Adipocyte (in vitro differentiated cells): ENCODE measurements around the gene SLC38A3.
A peak's percentile ranks its signal among the peaks of the same experiment; 100 is the strongest.
"Not testable (repeated sequence)": the region's sequence is repeated elsewhere in the genome, so short reads cannot be mapped to it uniquely, and the experiment has no call there.

Source experiments
- DNase-seq: peaks from one replicate; pipeline ENCODE4 v3.0.0-alpha.2; 2015; ENCODE audit warnings: low read depth
- H3K27me3 ChIP-seq: replicated peaks from 2 replicates; pipeline ENCODE4 v1.7.0; 2013; ENCODE audit warnings: mild to moderate bottlenecking, low read length, moderate library complexity; ENCODE audit not compliant: control insufficient read depth, insufficient read depth
- H3K36me3 ChIP-seq: 2 replicates; pipeline ENCODE4 v1.7.0; 2013; ENCODE audit warnings: low read length, mild to moderate bottlenecking, moderate library complexity; ENCODE audit not compliant: control insufficient read depth, insufficient read depth, severe bottlenecking
- H3K4me1 ChIP-seq: 2 replicates; pipeline ENCODE4 v1.7.0; 2013; ENCODE audit warnings: mild to moderate bottlenecking, low read length, moderate library complexity; ENCODE audit not compliant: control insufficient read depth, insufficient read depth
- H3K4me3 ChIP-seq: 2 replicates; pipeline ENCODE4 v1.7.0; 2013; ENCODE audit warnings: mild to moderate bottlenecking, low read length, moderate library complexity
- H3K9ac ChIP-seq: 2 replicates; pipeline ENCODE4 v1.7.0; 2013; ENCODE audit warnings: mild to moderate bottlenecking, low read length, moderate library complexity
- H3K9me3 ChIP-seq: 2 replicates; pipeline ENCODE4 v1.7.0; 2013; ENCODE audit warnings: mild to moderate bottlenecking, low read length, moderate library complexity; ENCODE audit not compliant: control insufficient read depth

The SLC38A3 gene

DNA sequence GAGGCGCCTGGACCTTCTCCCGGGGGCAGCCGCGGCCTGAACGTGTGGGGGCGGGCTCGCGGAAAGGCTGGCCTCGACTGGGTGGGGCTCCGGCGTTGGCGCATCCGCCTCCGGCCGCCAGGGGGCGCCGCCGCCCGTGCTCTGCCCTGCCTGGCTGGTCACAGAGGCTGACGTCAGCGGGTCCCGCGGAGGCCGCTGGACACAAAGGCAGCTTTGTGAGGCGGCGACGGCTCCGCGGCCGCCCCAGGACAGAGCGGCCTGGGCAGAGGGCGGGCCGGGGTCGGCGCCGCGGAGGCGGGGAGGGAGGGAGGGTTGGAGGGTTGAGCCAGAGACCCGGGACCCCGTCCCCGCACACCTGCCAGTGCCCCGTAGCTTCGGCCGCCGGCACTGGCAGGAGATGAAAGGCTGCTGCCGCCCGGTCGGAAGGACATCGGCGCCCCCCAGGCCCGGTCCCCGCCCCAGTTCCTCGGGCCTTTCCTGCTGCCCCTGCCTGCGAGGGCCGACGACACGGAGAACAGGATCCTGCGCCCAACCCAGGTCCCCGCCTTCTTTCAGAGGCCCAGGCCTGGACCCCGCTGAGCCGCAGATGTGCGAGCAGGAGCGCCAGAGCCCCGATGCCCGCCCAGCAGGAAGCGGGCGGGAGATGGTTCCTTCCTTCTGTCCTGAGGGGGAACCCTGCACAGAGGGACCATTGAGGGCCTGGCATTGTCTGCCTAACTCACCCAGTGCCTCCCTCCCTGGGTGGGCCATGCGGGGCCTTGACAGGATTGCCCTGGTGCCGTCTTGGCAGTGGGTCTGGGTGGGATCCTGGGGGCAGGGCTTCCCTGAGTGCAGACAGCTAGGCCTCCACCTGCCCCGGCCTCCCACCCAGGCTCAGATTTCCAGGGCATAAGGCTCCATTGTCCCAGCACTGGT, 55.2 kb downstream of the SLC38A3 start:
- H3K4me3 ChIP-seq, result peak overlapping the region; percentile 76
- peaks cover 37% of the 10 kb centered on the region for H3K4me1 ChIP-seq
- H3K9ac ChIP-seq, result peak overlapping the region; percentile 87
- H3K27me3 ChIP-seq, result no peaks in the 10 kb centered on the region
- H3K36me3 ChIP-seq, result peaks cover 31% of the 10 kb centered on the region
- no peaks in the 10 kb centered on the region for H3K9me3 ChIP-seq
- DNase-seq, result peak; percentile 96

- Histone ChIP-seq H3K4me3 (peak overlapping the region; percentile 76), H3K4me1 (peaks cover 39% of the 10 kb centered on the region), H3K36me3 (peaks cover 26% of the 10 kb centered on the region), H3K9ac (peak overlapping the region; percentile 87), H3K9me3 (no peaks in the 10 kb centered on the region), H3K27me3 (no peaks in the 10 kb centered on the region)
- peak; percentile 16 for DNase-seq
These were observed 55.9 kb downstream of the SLC38A3 start for GRCh38 chr3:50260942-50261441.

- no peak for DNase-seq
- H3K9me3 ChIP-seq, result no peaks in the 10 kb centered on the region
- peak overlapping the region; percentile 87 for H3K9ac ChIP-seq
- no peaks in the 10 kb centered on the region for H3K27me3 ChIP-seq
- H3K4me3 ChIP-seq, result no peak overlapping the region
- H3K36me3 ChIP-seq, result peaks cover 21% of the 10 kb centered on the region
- peaks cover 39% of the 10 kb centered on the region for H3K4me1 ChIP-seq
These were observed 56.4 kb downstream of the SLC38A3 start for GRCh38 chr3:50261505-50261904.

DNA sequence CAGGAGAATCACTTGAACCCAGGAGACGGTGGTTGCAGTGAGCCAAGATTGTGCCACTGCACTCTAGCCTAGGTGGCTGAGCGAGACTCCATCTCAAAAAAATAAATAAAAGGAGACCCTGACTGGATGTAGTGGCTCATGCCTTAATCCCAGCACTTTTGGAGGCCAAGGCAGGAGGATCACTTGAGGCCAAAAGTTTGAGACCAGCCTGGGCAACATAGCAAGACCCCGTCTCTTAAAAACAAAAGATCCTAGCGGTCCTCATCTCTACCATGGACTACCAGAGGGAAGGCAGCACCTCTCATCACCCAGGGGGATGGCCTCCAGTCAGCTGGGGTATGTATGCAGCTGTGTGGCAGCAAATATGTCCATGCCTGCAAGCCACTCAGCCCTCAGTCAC, 57.1 kb downstream of the SLC38A3 start:
- not testable (repeated sequence) for H3K4me3 ChIP-seq, H3K27me3 ChIP-seq, H3K9me3 ChIP-seq, H3K9ac ChIP-seq, DNase-seq
- peaks cover 43% of the 10 kb centered on the region for H3K4me1 ChIP-seq
- H3K36me3 ChIP-seq, result peaks cover 14% of the 10 kb centered on the region

- peaks cover 48% of the 10 kb centered on the region for H3K4me1 ChIP-seq
- no peaks in the 10 kb centered on the region for H3K9me3 ChIP-seq
- no peak overlapping the region for H3K9ac ChIP-seq
- DNase-seq, result no peak
- H3K27me3 ChIP-seq, result no peaks in the 10 kb centered on the region
- no peak overlapping the region for H3K4me3 ChIP-seq
- peaks cover 10% of the 10 kb centered on the region for H3K36me3 ChIP-seq
These were observed 57.7 kb downstream of the SLC38A3 start for GRCh38 chr3:50262778-50263177.

- H3K9me3 ChIP-seq, result no peaks in the 10 kb centered on the region
- no peak overlapping the region for H3K4me3 ChIP-seq
- H3K27me3 ChIP-seq, result no peaks in the 10 kb centered on the region
- no peak for DNase-seq
- H3K36me3 ChIP-seq, result peaks cover under 1% of the 10 kb centered on the region
- H3K4me1 ChIP-seq, result peaks cover 53% of the 10 kb centered on the region
- H3K9ac ChIP-seq, result peak overlapping the region; percentile 38
These were observed 58.7 kb downstream of the SLC38A3 start for GRCh38 chr3:50263478-50264382.

GRCh38 chr3:50264383-50264963, 59.4 kb downstream of the SLC38A3 start:
- Histone ChIP-seq H3K27me3 (no peaks in the 10 kb centered on the region), H3K36me3 (no peaks in the 10 kb centered on the region), H3K4me1 (peaks cover 60% of the 10 kb centered on the region), H3K9me3 (no peaks in the 10 kb centered on the region), H3K4me3 (no peak overlapping the region), H3K9ac (peak overlapping the region; percentile 38)
- DNase-seq, result peak; percentile 93

DNA sequence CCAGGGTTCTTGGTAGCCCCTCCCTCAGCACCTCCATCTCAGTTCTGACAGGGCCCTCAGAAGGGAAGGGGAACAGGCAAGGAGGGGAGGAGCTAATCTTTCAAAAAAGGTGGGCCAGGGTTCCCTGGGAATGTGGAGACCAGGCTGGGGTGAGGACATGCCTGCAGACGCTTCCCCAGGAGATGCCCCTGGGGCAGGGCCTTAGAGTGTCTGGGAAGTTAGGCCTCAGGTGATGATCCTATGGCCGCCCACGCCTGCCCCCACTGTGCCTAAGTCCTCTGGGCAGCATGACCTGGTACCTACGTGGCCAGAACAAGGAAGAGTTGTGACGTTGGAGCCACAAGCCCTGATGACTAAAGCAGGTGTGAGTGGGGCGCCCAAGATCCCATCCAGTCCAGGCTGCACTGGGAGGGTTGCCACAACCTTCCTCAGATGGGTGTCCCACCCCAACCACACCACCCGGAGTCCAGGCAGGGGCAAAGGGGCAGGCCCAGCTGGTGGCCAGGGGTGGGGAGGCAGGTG, 60.0 kb downstream of the SLC38A3 start:
- H3K36me3 ChIP-seq, result no peaks in the 10 kb centered on the region
- no peaks in the 10 kb centered on the region for H3K27me3 ChIP-seq
- no peak overlapping the region for H3K4me3 ChIP-seq
- H3K9ac ChIP-seq, result peak overlapping the region; percentile 29
- no peaks in the 10 kb centered on the region for H3K9me3 ChIP-seq
- peaks cover 62% of the 10 kb centered on the region for H3K4me1 ChIP-seq
- no peak for DNase-seq

DNA sequence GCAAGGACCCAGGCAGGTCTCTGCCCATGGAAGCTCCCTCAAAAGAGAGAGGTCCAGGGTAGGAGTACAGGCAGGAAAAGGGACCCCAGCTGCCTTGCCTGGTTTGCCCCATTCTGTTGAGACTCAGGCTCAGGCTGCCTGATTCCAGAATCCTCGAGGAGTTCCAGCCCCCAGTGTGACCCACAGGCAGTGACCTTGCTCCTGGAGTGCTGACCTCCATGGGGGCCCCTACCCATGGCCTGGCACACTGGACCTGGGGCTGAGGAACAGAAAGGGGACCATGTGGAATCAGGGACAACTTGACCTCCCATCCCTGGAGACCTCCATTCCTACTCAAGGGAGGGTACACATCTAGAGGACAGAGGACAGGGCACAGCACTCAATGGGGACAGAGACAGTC, 60.5 kb downstream of the SLC38A3 start:
- DNase-seq, result no peak
- no peaks in the 10 kb centered on the region for H3K27me3 ChIP-seq

DNA sequence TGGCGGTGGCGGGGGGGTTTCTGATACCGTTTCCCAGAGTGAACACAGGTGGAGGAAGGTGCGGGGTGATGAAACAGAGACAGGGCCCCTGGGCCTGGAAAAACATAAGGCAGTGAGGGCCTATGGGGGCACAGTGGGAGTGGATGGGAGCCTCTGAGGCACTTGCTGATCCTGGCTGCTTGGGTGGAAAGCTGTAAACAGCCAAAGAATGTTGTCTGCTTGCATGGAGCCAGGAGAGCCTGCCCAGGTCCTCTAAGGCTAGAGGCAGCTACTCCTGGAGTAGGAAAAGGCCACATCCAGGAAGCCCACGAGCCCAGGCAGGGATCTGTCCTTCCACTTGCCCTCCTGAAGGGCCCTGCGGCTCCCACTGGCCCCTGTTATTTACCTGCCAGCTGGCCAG, 60.9 kb downstream of the SLC38A3 start:
- no peak for DNase-seq
- H3K36me3 ChIP-seq, result no peaks in the 10 kb centered on the region
- H3K4me1 ChIP-seq, result peaks cover 57% of the 10 kb centered on the region
- H3K27me3 ChIP-seq, result no peaks in the 10 kb centered on the region
- H3K9me3 ChIP-seq, result no peaks in the 10 kb centered on the region
- H3K9ac ChIP-seq, result no peak overlapping the region
- no peak overlapping the region for H3K4me3 ChIP-seq

More for the DNA sequence above, 60.5 kb downstream of the SLC38A3 start:
- Histone ChIP-seq H3K36me3 (no peaks in the 10 kb centered on the region), H3K4me3 (no peak overlapping the region), H3K9me3 (no peaks in the 10 kb centered on the region), H3K4me1 (peaks cover 61% of the 10 kb centered on the region), H3K9ac (no peak overlapping the region)
